ENCODE data around the gene HOOK2.
A peak's percentile ranks its signal among the peaks of the same experiment; 100 is the strongest.

The HOOK2 gene

DNA sequence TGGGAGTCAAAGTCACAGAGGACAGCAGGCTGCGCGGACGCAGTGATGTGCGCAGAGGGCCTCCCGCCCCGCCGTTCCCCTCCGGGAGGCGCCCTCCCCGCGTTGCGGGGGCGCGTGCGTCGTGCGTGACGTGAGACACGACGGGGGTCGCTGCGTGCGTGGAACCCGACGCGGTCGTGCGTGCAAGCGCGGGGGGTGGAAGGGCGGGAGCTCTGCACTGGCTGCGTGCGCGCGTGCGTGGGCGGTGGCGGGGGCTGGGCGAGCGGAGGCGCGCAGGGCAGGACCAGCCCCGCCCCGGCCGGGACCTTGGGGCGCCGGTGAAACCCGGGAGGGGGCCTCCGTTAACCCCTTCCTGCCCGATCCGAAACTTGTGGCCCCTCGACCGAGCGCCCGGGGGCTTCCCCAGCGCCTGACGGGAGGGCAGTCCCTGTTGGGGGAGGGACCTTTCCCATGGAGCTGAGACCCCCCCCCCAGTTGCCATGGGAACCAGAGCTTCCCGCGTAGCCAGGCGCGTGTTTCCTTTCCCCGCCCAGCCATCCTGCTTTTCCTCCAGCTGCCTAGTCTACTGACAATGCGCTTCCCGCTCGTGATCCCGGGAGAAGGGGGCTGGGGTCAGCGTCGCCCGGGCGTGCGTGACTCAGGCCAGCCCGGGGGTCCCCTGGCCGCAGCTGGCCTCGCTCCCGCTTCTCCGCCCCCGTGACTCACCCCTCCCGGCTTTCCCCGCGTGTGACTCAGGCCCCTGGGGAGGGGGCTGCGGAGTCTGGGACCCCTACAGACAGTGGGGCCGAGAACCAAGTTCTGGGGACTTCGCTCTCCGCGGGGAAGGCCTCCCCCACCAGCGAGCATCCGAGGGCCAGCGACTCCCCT is 7.3 kb upstream of the HOOK2 start (continued):
- TF ChIP-seq, protein P1, sequence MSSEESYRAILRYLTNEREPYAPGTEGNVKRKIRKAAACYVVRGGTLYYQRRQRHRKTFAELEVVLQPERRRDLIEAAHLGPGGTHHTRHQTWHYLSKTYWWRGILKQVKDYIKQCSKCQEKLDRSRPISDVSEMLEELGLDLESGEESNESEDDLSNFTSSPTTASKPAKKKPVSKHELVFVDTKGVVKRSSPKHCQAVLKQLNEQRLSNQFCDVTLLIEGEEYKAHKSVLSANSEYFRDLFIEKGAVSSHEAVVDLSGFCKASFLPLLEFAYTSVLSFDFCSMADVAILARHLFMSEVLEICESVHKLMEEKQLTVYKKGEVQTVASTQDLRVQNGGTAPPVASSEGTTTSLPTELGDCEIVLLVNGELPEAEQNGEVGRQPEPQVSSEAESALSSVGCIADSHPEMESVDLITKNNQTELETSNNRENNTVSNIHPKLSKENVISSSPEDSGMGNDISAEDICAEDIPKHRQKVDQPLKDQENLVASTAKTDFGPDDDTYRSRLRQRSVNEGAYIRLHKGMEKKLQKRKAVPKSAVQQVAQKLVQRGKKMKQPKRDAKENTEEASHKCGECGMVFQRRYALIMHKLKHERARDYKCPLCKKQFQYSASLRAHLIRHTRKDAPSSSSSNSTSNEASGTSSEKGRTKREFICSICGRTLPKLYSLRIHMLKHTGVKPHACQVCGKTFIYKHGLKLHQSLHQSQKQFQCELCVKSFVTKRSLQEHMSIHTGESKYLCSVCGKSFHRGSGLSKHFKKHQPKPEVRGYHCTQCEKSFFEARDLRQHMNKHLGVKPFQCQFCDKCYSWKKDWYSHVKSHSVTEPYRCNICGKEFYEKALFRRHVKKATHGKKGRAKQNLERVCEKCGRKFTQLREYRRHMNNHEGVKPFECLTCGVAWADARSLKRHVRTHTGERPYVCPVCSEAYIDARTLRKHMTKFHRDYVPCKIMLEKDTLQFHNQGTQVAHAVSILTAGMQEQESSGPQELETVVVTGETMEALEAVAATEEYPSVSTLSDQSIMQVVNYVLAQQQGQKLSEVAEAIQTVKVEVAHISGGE (tag by site-specific recombination; conservative IDR thresholded peaks at IDR 0.05; ENCODE audit: low read depth), result no peak
- TF ChIP-seq, protein P2, sequence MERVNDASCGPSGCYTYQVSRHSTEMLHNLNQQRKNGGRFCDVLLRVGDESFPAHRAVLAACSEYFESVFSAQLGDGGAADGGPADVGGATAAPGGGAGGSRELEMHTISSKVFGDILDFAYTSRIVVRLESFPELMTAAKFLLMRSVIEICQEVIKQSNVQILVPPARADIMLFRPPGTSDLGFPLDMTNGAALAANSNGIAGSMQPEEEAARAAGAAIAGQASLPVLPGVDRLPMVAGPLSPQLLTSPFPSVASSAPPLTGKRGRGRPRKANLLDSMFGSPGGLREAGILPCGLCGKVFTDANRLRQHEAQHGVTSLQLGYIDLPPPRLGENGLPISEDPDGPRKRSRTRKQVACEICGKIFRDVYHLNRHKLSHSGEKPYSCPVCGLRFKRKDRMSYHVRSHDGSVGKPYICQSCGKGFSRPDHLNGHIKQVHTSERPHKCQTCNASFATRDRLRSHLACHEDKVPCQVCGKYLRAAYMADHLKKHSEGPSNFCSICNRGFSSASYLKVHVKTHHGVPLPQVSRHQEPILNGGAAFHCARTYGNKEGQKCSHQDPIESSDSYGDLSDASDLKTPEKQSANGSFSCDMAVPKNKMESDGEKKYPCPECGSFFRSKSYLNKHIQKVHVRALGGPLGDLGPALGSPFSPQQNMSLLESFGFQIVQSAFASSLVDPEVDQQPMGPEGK (tag by site-specific recombination; IDR thresholded peaks at IDR 0.05), result peak; percentile 98
- TF ChIP-seq ZNF202 (tag by site-specific recombination; IDR thresholded peaks at IDR 0.05; ENCODE audit: borderline replicate concordance) (no peak), ZNF175 (tag by site-specific recombination; IDR thresholded peaks at IDR 0.05) (no peak), GFI1B (tag by site-specific recombination; IDR thresholded peaks at IDR 0.05) (no peak), REPIN1 (tag by site-specific recombination; IDR thresholded peaks at IDR 0.05; ENCODE audit: low read depth) (no peak), ZNF292 (tag by site-specific recombination; IDR thresholded peaks at IDR 0.05; ENCODE audit: borderline replicate concordance, low read depth) (no peak), PRDM1 (tag by site-specific recombination; IDR thresholded peaks at IDR 0.05) (no peak; the same call in 1 of the 2 replicates), ZFP41 (tag by site-specific recombination; IDR thresholded peaks at IDR 0.05; ENCODE audit: borderline replicate concordance) (no peak), KLF10 (tag by site-specific recombination; IDR thresholded peaks at IDR 0.05) (peak; percentile 88), ZNF211 (tag by site-specific recombination; IDR thresholded peaks at IDR 0.05; ENCODE audit: low read depth) (no peak), HOXD13 (CRISPR knock-in tag; IDR thresholded peaks at IDR 0.05; ENCODE audit: borderline replicate concordance) (no peak), SP3 (tag by site-specific recombination; IDR thresholded peaks at IDR 0.05) (peak; percentile 65), SETDB1 (IDR thresholded peaks at IDR 0.05; ENCODE audit: insufficient read length, low read length) (no peak), ZNF654 (tag by site-specific recombination; IDR thresholded peaks at IDR 0.05; ENCODE audit: low read depth) (no peak), ZNF223 (tag by site-specific recombination; IDR thresholded peaks at IDR 0.05) (no peak)
- TF ChIP-seq, protein P3, sequence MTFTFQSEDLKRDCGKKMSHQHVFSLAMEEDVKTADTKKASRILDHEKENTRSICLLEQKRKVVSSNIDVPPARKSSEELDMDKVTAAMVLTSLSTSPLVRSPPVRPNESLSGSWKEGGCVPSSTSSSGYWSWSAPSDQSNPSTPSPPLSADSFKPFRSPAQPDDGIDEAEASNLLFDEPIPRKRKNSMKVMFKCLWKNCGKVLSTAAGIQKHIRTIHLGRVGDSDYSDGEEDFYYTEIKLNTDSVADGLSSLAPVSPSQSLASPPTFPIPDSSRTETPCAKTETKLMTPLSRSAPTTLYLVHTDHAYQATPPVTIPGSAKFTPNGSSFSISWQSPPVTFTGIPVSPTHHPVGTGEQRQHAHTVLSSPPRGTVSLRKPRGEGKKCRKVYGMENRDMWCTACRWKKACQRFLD (tag by site-specific recombination; IDR thresholded peaks at IDR 0.05), result no peak
- TF ChIP-seq, protein P4, sequence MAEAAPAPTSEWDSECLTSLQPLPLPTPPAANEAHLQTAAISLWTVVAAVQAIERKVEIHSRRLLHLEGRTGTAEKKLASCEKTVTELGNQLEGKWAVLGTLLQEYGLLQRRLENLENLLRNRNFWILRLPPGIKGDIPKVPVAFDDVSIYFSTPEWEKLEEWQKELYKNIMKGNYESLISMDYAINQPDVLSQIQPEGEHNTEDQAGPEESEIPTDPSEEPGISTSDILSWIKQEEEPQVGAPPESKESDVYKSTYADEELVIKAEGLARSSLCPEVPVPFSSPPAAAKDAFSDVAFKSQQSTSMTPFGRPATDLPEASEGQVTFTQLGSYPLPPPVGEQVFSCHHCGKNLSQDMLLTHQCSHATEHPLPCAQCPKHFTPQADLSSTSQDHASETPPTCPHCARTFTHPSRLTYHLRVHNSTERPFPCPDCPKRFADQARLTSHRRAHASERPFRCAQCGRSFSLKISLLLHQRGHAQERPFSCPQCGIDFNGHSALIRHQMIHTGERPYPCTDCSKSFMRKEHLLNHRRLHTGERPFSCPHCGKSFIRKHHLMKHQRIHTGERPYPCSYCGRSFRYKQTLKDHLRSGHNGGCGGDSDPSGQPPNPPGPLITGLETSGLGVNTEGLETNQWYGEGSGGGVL (tag by site-specific recombination; IDR thresholded peaks at IDR 0.05), result peak; percentile 82
- TF ChIP-seq, protein P5, sequence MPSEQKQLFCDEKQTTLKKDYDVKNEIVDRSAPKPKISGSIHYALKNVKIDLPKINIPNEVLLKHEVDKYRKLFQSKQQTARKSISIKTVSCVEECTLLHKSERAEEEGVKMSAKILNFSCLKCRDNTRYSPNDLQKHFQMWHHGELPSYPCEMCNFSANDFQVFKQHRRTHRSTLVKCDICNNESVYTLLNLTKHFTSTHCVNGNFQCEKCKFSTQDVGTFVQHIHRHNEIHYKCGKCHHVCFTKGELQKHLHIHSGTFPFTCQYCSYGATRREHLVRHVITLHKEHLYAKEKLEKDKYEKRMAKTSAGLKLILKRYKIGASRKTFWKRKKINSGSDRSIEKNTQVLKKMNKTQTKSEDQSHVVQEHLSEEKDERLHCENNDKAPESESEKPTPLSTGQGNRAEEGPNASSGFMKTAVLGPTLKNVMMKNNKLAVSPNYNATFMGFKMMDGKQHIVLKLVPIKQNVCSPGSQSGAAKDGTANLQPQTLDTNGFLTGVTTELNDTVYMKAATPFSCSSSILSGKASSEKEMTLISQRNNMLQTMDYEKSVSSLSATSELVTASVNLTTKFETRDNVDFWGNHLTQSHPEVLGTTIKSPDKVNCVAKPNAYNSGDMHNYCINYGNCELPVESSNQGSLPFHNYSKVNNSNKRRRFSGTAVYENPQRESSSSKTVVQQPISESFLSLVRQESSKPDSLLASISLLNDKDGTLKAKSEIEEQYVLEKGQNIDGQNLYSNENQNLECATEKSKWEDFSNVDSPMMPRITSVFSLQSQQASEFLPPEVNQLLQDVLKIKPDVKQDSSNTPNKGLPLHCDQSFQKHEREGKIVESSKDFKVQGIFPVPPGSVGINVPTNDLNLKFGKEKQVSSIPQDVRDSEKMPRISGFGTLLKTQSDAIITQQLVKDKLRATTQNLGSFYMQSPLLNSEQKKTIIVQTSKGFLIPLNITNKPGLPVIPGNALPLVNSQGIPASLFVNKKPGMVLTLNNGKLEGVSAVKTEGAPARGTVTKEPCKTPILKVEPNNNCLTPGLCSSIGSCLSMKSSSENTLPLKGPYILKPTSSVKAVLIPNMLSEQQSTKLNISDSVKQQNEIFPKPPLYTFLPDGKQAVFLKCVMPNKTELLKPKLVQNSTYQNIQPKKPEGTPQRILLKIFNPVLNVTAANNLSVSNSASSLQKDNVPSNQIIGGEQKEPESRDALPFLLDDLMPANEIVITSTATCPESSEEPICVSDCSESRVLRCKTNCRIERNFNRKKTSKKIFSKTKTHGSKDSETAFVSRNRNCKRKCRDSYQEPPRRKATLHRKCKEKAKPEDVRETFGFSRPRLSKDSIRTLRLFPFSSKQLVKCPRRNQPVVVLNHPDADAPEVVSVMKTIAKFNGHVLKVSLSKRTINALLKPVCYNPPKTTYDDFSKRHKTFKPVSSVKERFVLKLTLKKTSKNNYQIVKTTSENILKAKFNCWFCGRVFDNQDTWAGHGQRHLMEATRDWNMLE (tag by site-specific recombination; conservative IDR thresholded peaks at IDR 0.05; ENCODE audit: low read depth), result peak; percentile 34; the same call in 1 of the 2 replicates
- TF ChIP-seq, protein P6, sequence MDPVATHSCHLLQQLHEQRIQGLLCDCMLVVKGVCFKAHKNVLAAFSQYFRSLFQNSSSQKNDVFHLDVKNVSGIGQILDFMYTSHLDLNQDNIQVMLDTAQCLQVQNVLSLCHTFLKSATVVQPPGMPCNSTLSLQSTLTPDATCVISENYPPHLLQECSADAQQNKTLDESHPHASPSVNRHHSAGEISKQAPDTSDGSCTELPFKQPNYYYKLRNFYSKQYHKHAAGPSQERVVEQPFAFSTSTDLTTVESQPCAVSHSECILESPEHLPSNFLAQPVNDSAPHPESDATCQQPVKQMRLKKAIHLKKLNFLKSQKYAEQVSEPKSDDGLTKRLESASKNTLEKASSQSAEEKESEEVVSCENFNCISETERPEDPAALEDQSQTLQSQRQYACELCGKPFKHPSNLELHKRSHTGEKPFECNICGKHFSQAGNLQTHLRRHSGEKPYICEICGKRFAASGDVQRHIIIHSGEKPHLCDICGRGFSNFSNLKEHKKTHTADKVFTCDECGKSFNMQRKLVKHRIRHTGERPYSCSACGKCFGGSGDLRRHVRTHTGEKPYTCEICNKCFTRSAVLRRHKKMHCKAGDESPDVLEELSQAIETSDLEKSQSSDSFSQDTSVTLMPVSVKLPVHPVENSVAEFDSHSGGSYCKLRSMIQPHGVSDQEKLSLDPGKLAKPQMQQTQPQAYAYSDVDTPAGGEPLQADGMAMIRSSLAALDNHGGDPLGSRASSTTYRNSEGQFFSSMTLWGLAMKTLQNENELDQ (tag by site-specific recombination; IDR thresholded peaks at IDR 0.05; ENCODE audit: low read depth), result no peak

Measured in HEK293 (cell line).